Neural crest cell (in vitro differentiated cells): Measurements from ENCODE around the gene FLNA. TPM values are rescaled to one million over a fixed set of nuclear protein-coding genes. Genes with fewer than 3 reads are reported as not detected.

Source experiments
- DNase-seq: peaks from one replicate; pipeline ENCODE4 v3.0.0; 2021; ENCODE audit warnings: low read depth, mixed read lengths, low spot score
- H3K27ac Mint-ChIP-seq: one replicate; pipeline ENCODE4 v1.8.0; 2021; ENCODE audit warnings: mild to moderate bottlenecking, mixed read lengths; ENCODE audit not compliant: unreplicated experiment
- H3K27me3 Mint-ChIP-seq: 2 replicates; pipeline ENCODE4 v1.8.0; 2021; ENCODE audit warnings: low read depth, mild to moderate bottlenecking, mixed read lengths
- H3K36me3 Mint-ChIP-seq: 2 replicates; pipeline ENCODE4 v1.8.0; 2021; ENCODE audit warnings: low read depth, mild to moderate bottlenecking, mixed read lengths
- H3K4me1 Mint-ChIP-seq: 2 replicates; pipeline ENCODE4 v1.8.0; 2021; ENCODE audit warnings: mixed read lengths
- H3K4me3 Mint-ChIP-seq: one replicate; pipeline ENCODE4 v1.8.0; 2021; ENCODE audit warnings: mild to moderate bottlenecking, mixed read lengths
- H3K9me3 Mint-ChIP-seq: 2 replicates; pipeline ENCODE4 v1.8.0; 2021; ENCODE audit warnings: mixed read lengths
- long read RNA-seq: library from polyadenylated mRNA; unstranded; transcript quantifications from one replicate; pipeline ENCODE4 v2.0.0, GENCODE V29; 2020
- total RNA-seq: library from RNA; stranded (reverse); gene quantifications from 2 replicates; pipeline ENCODE4 v1.2.1, GENCODE V29; 2021
- TF ChIP-seq, protein P1 (sequence below): fragments of 200-600 bp; sonication (generic); conservative IDR thresholded peaks from 2 replicates; pipeline ENCODE4 v1.5.0; 2021; ENCODE audit warnings: antibody characterized with exemption, mild to moderate bottlenecking

The FLNA gene, protein sequence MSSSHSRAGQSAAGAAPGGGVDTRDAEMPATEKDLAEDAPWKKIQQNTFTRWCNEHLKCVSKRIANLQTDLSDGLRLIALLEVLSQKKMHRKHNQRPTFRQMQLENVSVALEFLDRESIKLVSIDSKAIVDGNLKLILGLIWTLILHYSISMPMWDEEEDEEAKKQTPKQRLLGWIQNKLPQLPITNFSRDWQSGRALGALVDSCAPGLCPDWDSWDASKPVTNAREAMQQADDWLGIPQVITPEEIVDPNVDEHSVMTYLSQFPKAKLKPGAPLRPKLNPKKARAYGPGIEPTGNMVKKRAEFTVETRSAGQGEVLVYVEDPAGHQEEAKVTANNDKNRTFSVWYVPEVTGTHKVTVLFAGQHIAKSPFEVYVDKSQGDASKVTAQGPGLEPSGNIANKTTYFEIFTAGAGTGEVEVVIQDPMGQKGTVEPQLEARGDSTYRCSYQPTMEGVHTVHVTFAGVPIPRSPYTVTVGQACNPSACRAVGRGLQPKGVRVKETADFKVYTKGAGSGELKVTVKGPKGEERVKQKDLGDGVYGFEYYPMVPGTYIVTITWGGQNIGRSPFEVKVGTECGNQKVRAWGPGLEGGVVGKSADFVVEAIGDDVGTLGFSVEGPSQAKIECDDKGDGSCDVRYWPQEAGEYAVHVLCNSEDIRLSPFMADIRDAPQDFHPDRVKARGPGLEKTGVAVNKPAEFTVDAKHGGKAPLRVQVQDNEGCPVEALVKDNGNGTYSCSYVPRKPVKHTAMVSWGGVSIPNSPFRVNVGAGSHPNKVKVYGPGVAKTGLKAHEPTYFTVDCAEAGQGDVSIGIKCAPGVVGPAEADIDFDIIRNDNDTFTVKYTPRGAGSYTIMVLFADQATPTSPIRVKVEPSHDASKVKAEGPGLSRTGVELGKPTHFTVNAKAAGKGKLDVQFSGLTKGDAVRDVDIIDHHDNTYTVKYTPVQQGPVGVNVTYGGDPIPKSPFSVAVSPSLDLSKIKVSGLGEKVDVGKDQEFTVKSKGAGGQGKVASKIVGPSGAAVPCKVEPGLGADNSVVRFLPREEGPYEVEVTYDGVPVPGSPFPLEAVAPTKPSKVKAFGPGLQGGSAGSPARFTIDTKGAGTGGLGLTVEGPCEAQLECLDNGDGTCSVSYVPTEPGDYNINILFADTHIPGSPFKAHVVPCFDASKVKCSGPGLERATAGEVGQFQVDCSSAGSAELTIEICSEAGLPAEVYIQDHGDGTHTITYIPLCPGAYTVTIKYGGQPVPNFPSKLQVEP (N-terminal part only)
- 786 and 809 TPM in 2 replicates for total RNA-seq
- long read RNA-seq, partial matches to known transcripts: 2 of 2 reads
- long read RNA-seq, other reads (novel, unspliced or antisense): 0 of 2 reads

DNA sequence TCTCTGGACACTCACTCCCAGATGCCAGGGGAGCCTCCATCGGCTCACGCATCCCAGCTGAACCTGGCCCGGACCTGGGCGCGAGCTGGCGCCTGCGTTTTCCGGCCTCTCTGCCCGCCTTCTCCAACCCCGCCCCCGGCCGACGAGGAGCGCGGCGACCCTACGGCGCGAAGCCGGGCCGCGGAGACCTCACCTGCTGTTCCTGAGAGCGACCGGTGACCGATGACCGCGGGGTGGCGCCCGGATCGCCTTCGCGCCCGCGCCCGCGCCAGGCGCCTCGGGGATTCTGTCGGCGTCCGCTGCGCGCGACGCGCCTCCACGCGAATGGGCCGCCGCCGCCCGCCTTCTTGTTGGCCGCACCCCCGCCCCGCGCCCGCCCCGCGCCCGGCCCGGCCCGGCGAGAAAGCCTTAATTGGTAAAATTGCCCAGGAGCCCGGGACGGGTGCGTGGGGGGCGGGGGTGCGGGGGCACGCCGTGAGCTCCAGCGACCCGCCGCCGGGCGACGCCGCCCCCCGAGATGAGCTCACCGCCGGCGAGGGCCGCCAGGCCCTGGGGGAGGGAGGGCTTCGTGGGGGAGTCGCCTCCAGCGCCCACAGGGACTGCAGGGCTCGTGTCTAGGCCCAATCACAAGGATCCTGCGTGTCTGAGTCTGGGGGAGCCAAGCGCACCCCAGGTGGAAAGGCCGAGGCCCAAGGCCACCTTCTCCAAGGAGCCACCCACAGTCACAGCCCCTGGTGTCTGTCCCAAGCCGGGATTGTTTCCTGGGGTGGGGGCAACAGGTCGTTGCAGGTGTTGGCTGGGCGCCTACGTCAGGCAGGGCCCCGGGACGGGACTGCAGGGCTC lies at the start of gene FLNA:
FLNA (minus strand) TSS at position 322 of the 843 bp plus-strand sequence. CDS start 3,389 bp downstream, outside the sequence.
- Mint-ChIP-seq H3K27me3 (peaks cover 8% of the 10 kb centered on the region), H3K9me3 (no peaks in the 10 kb centered on the region), H3K27ac (no peak within 1 kb of the TSS), H3K36me3 (peaks cover 4% of the 10 kb centered on the region), H3K4me1 (peaks cover 6% of the 10 kb centered on the region), H3K4me3 (peak within 1 kb of the TSS; percentile 93)
- TF ChIP-seq, protein P1, sequence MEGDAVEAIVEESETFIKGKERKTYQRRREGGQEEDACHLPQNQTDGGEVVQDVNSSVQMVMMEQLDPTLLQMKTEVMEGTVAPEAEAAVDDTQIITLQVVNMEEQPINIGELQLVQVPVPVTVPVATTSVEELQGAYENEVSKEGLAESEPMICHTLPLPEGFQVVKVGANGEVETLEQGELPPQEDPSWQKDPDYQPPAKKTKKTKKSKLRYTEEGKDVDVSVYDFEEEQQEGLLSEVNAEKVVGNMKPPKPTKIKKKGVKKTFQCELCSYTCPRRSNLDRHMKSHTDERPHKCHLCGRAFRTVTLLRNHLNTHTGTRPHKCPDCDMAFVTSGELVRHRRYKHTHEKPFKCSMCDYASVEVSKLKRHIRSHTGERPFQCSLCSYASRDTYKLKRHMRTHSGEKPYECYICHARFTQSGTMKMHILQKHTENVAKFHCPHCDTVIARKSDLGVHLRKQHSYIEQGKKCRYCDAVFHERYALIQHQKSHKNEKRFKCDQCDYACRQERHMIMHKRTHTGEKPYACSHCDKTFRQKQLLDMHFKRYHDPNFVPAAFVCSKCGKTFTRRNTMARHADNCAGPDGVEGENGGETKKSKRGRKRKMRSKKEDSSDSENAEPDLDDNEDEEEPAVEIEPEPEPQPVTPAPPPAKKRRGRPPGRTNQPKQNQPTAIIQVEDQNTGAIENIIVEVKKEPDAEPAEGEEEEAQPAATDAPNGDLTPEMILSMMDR: no peak
- no peak for DNase-seq

DNA sequence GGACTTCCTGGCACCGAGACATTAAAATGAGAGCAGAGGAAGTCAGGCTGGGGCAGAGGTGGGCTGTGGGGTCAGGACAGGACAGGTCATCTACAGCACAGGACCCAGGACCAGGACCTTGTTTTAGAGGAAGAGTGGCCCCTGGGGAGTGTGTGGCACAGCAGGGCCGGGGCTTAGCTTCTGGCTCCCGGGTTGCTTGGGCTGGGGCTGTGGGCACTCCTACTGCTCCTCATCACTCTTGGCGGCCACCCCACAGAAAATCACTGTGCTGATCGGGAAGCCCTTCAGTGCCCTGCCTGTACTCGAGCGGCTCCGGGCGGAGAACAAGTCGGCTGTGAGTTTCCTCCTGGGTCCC lies 45.9 kb upstream of the FLNA start:
- Mint-ChIP-seq H3K4me1 (peaks cover 8% of the 10 kb centered on the region), H3K27ac (no peak overlapping the region), H3K36me3 (peaks cover under 1% of the 10 kb centered on the region), H3K4me3 (no peak overlapping the region), H3K9me3 (no peaks in the 10 kb centered on the region), H3K27me3 (no peaks in the 10 kb centered on the region)
- DNase-seq: no peak
- TF ChIP-seq, protein P1: no peak

DNA sequence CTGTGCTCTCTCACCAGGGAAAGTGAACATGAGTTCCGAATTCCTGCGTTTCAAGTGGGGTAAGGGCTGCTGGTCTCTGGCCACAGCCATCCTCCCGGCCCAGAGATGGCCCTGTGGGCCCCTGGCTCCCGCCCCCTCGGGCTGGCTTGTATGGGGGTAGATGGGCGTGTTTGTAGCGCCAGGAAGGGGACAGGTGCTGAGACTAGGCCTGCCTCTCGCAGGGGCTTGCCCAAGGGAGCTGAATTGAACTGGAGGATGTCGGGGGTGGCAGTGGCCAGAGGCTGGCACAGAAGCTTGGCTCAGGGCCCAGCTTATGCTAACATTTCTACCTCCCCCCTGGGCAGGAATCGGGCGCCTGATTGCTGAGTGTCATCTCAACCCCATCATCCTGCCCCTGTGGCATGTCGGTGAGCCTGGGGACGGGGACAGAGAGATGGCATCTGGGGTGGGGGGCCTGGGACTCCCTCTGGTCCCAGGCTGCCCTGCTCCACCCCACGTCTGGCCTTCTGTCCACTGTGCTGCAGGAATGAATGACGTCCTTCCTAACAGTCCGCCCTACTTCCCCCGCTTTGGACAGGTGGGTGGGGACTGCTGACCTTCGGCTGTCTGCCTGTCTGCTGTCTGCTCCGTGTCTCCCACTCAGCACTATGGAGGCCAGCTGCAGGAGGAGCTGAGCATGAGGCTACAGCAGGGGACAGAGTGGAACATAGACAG lies 45.4 kb upstream of the FLNA start:
- Mint-ChIP-seq H3K27ac (no peak overlapping the region), H3K36me3 (peaks cover 3% of the 10 kb centered on the region), H3K27me3 (no peaks in the 10 kb centered on the region), H3K4me3 (no peak overlapping the region), H3K4me1 (peaks cover 8% of the 10 kb centered on the region), H3K9me3 (no peaks in the 10 kb centered on the region)
- no peak for DNase-seq
- TF ChIP-seq, protein P1: no peak

DNA sequence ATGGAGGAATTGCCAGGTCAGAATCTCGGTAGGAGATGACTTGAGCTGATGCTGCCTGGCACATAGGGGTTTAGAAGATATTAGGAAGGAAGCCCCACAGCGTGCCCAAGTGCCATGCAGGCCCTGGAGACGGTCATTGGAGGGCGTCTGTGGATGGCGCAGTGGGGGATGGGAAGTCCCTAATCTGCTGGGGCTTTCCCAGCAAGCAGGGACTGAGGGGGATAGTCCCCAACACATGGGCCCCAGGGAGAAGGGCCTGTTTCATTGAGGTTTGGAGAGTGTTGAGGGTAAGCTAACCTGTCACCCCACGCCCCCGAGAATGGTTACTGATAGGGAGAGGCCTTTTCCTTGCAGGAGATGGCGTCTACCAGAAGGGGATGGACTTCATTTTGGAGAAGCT lies 44.8 kb upstream of the FLNA start:
- H3K4me1 Mint-ChIP-seq: peaks cover 4% of the 10 kb centered on the region
- H3K4me3 Mint-ChIP-seq: no peak overlapping the region
- H3K27ac Mint-ChIP-seq: no peak overlapping the region
- DNase-seq: no peak
- H3K27me3 Mint-ChIP-seq: no peaks in the 10 kb centered on the region
- H3K36me3 Mint-ChIP-seq: peaks cover 3% of the 10 kb centered on the region
- no peaks in the 10 kb centered on the region for H3K9me3 Mint-ChIP-seq
- TF ChIP-seq, protein P1: no peak
